ENCODE data around the gene HOXA1. TPM values are rescaled to one million over a fixed set of nuclear protein-coding genes. Genes with fewer than 3 reads are reported as not detected.

HOXA1 gene
- total RNA-seq, 1 donor from 2014 or later: 0.77 TPM

- DNase-seq (no peak), ATAC-seq (no peak)
- peaks cover 45% of the 10 kb centered on the region for H3K4me1 ChIP-seq
- H3K36me3 ChIP-seq: peaks cover 18% of the 10 kb centered on the region
- TF ChIP-seq, protein P1, sequence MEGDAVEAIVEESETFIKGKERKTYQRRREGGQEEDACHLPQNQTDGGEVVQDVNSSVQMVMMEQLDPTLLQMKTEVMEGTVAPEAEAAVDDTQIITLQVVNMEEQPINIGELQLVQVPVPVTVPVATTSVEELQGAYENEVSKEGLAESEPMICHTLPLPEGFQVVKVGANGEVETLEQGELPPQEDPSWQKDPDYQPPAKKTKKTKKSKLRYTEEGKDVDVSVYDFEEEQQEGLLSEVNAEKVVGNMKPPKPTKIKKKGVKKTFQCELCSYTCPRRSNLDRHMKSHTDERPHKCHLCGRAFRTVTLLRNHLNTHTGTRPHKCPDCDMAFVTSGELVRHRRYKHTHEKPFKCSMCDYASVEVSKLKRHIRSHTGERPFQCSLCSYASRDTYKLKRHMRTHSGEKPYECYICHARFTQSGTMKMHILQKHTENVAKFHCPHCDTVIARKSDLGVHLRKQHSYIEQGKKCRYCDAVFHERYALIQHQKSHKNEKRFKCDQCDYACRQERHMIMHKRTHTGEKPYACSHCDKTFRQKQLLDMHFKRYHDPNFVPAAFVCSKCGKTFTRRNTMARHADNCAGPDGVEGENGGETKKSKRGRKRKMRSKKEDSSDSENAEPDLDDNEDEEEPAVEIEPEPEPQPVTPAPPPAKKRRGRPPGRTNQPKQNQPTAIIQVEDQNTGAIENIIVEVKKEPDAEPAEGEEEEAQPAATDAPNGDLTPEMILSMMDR (IDR thresholded peaks at IDR 0.05): no peak
- H3K4me3 ChIP-seq: peak overlapping the region; percentile 90
- H3K9me3 ChIP-seq: no peaks in the 10 kb centered on the region
- peak overlapping the region; percentile 94 for H3K27ac ChIP-seq
- H3K27me3 ChIP-seq (ENCODE audit: low read depth): peaks cover 53% of the 10 kb centered on the region
- intact Hi-C loops (cut with DNase I): no loop called here
These were observed 3.0 kb upstream of the HOXA1 start for GRCh38 chr7:27098578-27099451.

DNA sequence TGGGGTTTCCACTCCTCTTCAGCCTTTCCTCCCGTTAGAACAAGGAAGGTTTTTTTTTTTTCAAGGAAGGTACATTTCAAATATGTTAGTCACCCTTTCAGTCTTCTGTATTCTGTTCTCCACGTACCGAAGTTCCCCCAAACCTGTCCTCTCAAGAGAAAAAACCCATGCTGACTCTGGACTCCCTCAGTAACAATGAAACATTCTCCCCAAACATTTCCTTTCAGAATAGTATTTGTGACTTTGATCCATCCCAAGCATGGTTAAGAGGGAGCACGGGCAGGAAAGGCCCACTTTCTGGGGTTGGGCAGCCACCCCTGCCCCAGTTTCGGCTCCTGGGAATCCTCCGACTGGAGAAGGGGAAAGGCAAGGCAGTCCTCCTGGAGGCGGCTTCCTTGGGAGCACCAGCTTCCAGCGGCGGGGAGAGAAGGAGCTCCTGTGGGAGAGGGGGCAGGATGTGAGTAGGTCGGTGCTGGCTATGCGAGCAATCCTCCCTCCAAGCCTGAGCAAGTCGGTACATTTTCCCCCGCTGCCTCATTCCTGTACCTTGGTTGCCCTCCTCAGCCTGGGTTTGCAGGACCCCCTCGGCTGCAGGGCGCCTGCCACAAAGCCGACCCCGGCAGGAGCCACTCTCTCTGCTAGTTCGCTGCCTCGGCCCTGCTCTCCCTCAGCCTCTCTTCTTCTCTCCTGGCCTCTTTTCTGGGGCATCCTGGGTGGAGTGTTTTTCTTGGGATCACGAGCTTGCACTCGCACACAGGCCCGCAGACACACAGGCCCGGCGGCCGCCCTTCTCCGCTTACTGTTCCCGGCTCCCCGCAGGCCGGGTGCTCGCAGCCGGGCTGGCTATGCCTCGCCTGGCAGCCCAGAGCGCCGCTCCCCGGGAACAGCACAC is 2.1 kb upstream of the HOXA1 start:
- intact Hi-C loops (cut with DNase I): no loop called here
- ATAC-seq: no peak
- H3K27me3 ChIP-seq (ENCODE audit: low read depth): peaks cover 44% of the 10 kb centered on the region
- no peak for DNase-seq
- TF ChIP-seq, protein P1 (IDR thresholded peaks at IDR 0.05): no peak
- peaks cover 18% of the 10 kb centered on the region for H3K36me3 ChIP-seq
- no peaks in the 10 kb centered on the region for H3K9me3 ChIP-seq
- H3K4me1 ChIP-seq: peaks cover 42% of the 10 kb centered on the region
- peak overlapping the region; percentile 94 for H3K27ac ChIP-seq
- peak overlapping the region; percentile 90 for H3K4me3 ChIP-seq

DNA sequence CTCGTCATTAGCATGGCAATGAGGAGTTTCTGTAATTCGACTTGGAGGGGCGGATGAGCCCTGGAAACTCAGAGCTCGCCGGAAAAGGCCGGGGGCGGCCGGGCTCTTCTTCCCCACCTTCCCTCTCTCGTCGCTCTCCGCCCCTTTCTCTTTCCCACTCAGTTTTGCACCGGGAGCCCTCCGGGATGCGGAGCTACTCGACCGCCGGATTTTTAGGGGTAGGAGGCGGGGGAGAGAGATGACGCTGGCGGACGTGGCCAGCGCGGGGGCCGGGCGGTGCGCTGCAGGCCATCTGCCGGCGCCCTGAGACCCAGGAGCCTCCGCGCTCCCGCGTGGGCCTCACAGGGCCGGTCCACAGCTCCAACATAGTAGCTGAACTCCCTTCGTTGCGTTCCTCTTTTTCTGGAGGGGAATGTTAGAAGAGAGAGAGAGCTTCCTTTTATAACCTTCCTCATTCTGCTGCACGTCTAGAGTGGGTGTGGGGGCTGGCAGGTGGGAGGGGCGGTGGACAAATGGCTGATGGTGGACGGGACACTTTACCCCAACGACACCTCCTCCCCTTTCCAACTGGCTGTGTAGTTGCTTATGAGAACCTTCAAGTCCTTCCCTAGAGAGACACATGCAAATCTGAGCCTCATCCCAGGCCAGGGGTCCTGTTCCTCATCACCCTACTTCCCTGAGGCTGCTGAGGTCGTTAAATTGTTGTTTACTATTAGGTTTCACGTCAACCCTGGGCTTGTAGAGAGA is 1.1 kb upstream of the HOXA1 start:
- no peaks in the 10 kb centered on the region for H3K9me3 ChIP-seq
- TF ChIP-seq, protein P1 (IDR thresholded peaks at IDR 0.05): no peak
- H3K27me3 ChIP-seq (ENCODE audit: low read depth): peaks cover 37% of the 10 kb centered on the region
- intact Hi-C loops (cut with DNase I): no loop called here
- H3K36me3 ChIP-seq: peaks cover 18% of the 10 kb centered on the region
- peaks cover 42% of the 10 kb centered on the region for H3K4me1 ChIP-seq
- ATAC-seq: peak; percentile 78 to 80
- peak; percentile 76 for DNase-seq
- H3K4me3 ChIP-seq: peak overlapping the region; percentile 90
- H3K27ac ChIP-seq: peak overlapping the region; percentile 94

DNA sequence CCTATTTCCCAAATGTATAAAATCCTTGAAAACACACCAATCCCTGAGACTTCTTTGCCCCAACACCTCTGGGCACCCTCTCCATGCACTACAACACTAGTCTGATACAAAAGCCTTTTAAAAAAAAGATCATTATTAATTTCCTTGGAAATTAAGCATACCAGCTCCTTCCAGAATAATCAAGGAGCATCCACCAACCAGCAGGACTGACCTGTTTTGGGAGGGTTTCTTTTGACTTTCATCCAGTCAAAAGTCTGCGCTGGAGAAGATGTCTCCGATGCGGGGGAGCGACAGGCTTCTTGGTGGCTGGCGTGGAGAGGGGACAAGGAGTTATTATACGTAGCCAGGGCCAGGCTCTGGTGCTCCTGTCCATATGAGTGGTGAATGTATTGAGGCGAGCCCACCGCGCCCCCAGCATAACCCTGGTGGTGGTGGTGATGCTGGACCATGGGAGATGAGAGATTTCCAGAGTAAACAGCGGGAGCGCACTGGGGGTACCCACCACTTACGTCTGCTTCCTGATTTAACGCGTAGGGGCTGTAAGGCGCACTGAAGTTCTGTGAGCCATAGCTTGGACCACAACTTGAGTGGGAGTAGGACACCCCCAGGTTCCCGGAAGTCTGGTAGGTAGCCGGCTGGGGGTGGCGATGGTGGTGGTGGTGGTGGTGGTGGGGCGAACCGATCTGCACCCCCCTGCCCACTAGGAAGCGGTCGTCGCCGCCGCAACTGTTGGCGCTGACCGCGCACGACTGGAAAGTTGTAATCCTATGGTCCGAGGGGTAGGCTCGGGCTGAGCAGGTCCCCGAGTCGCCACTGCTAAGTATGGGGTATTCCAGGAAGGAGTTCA is 527 bp downstream of the HOXA1 start:
- intact Hi-C loops (cut with DNase I): no loop called here
- peak; percentile 1 for ATAC-seq
- Histone ChIP-seq H3K9me3 (no peaks in the 10 kb centered on the region), H3K4me3 (peak overlapping the region; percentile 90), H3K27me3 (ENCODE audit: low read depth) (peaks cover 38% of the 10 kb centered on the region), H3K36me3 (peaks cover 7% of the 10 kb centered on the region), H3K4me1 (peaks cover 33% of the 10 kb centered on the region), H3K27ac (peak overlapping the region; percentile 94)
- no peak for DNase-seq
- TF ChIP-seq, protein P1 (IDR thresholded peaks at IDR 0.05): no peak
